ENCODE measurements around the gene CDC34. TPM values are rescaled to one million over a fixed set of nuclear protein-coding genes. Genes with fewer than 3 reads are reported as not detected.

Gene CDC34
- total RNA-seq, 1 experiment from 2014 or later: 112 TPM

- Histone ChIP-seq H2BK15ac (ENCODE audit: low read depth, low read length) (no peak overlapping the region), H3K27ac (ENCODE audit: insufficient read length, low read depth, low read length) (no peak overlapping the region), H3K79me1 (ENCODE audit: insufficient read depth, low read depth, low read length, poor library complexity, severe bottlenecking) (no peaks in the 10 kb centered on the region), H2AFZ (ENCODE audit: low read length) (no peak overlapping the region), H2BK120ac (ENCODE audit: low read depth, low read length, poor library complexity, severe bottlenecking) (no peak overlapping the region), H3K4me2 (ENCODE audit: insufficient read depth, insufficient read length, low read length) (no peak overlapping the region), H2BK5ac (ENCODE audit: insufficient read length, low read length) (no peak overlapping the region), H3K23ac (ENCODE audit: insufficient read length, low read depth, low read length) (no peak overlapping the region), H3K79me2 (ENCODE audit: insufficient read depth, low read length) (no peaks in the 10 kb centered on the region), H3K27me3 (ENCODE audit: insufficient read depth, low read length) (no peaks in the 10 kb centered on the region), H2BK20ac (ENCODE audit: low read depth, low read length, poor library complexity, severe bottlenecking) (no peak overlapping the region), H4K20me1 (ENCODE audit: control insufficient read depth, insufficient read depth, insufficient read length) (no peaks in the 10 kb centered on the region), H3K9ac (ENCODE audit: extremely low read depth, insufficient read length, low read length) (no peak overlapping the region), H4K91ac (ENCODE audit: insufficient read length, low read depth, low read length) (no peak overlapping the region), H3K18ac (ENCODE audit: insufficient read length, low read depth, low read length) (no peak overlapping the region), H4K8ac (replicated peaks; ENCODE audit: insufficient read length, low read depth, low read length) (no peak overlapping the region), H3K56ac (ENCODE audit: insufficient read length, low read depth, low read length) (no peak overlapping the region), H2BK12ac (ENCODE audit: insufficient read length, low read depth, low read length) (no peak overlapping the region), H3K14ac (ENCODE audit: insufficient read depth, low read length) (no peak overlapping the region), H3K4me1 (ENCODE audit: insufficient read depth, low read length) (no peaks in the 10 kb centered on the region), H3K9me3 (ENCODE audit: control insufficient read depth, low read depth, low read length) (no peaks in the 10 kb centered on the region), H3T11ph (ENCODE audit: low read length) (no peak overlapping the region), H4K5ac (ENCODE audit: insufficient read length, low read depth, low read length) (no peak overlapping the region), H3K4ac (ENCODE audit: low read depth, low read length) (no peak overlapping the region), H3K23me2 (ENCODE audit: insufficient read length, low read depth, low read length, poor library complexity, severe bottlenecking) (no peaks in the 10 kb centered on the region), H2AK5ac (ENCODE audit: insufficient read length, low read length) (no peak overlapping the region)
- H3K9me3 Mint-ChIP-seq: peaks cover 0 to 3% of the 10 kb centered on the region in 2 experiments; a peak in 1 of 5 replicates
- H3K27me3 Mint-ChIP-seq (ENCODE audit: low read depth): peaks cover 17% of the 10 kb centered on the region
- H3K4me1 Mint-ChIP-seq: peaks cover 9 to 16% of the 10 kb centered on the region in 2 experiments
- no peak for DNase-seq
- H3K4me3 Mint-ChIP-seq: no peak overlapping the region
- peaks cover 0 to 4% (median 2%) of the 10 kb centered on the region in 3 experiments; a peak in 2 of 7 replicates for H3K36me3 Mint-ChIP-seq (ENCODE audit: insufficient read depth in 1 of 3, low read depth in 3 of 3)
- no CpG with 5 or more reads among the region's 14 CpGs for WGBS (ENCODE audit: extremely low coverage, insufficient read length, low lambda C conversion rate)
- no peak for TF ChIP-seq CTCF (conservative IDR thresholded peaks at IDR 0.05)
- no peak overlapping the region for H3K27ac Mint-ChIP-seq
Observed at GRCh38 chr19:555474-555808, 23.9 kb downstream of the CDC34 start.

All from H9 (cell line).